HEK293T (cell line): ENCODE data around the gene ARHGAP6.

Experiments used
- ARNT ChIP-seq: fragments of 450-650 bp; IDR thresholded peaks from 2 replicates; pipeline ENCODE4 v1.6.1; 2017; ENCODE audit warnings: mild to moderate bottlenecking
- BHLHE40 ChIP-seq: fragments of 450-650 bp; IDR thresholded peaks from 2 replicates; pipeline ENCODE4 v1.6.1; 2016; ENCODE audit warnings: mild to moderate bottlenecking, moderate library complexity, borderline replicate concordance
- FOXK2 ChIP-seq: fragments of 450-650 bp; IDR thresholded peaks from 2 replicates; pipeline ENCODE4 v1.6.1; 2016; ENCODE audit warnings: mild to moderate bottlenecking
- FOXM1 ChIP-seq: fragments of 450-650 bp; IDR thresholded peaks from 2 replicates; pipeline ENCODE4 v1.6.1; 2017; ENCODE audit warnings: mild to moderate bottlenecking, borderline replicate concordance
- HDGF ChIP-seq: fragments of 450-650 bp; IDR thresholded peaks from 2 replicates; pipeline ENCODE4 v1.6.1; 2017; ENCODE audit warnings: antibody characterized with exemption, borderline replicate concordance

DNA sequence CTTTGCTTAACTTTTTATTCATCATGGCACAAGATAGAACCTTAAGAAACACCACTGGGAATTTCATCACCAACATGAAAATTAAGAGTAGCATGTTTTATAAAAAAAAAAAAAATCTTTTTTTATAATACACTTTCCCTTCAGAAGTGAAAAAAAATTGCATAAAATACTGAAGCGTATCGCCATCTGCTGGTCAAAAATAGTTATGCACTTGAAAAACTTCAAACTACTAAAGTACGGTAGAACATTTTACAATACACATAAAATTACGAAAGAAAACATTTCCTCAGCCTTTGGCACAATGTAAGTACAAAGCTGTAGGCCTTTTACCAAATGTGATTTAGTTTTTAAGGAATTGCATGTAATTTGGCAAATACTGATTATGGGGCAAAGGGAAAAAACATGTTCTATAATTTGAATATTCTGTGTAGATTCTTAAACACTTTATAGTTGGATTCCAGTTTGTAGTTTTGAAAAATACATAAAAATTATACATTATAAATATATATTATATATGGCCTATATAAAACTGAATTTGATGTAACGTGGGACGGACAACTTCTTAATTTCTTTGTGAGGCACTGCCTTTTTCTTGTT, 528.1 kb downstream of the ARHGAP6 start:
- TF ChIP-seq FOXK2: no peak
- TF ChIP-seq ARNT: no peak
- no peak for TF ChIP-seq HDGF
- no peak for TF ChIP-seq BHLHE40
- TF ChIP-seq FOXM1: no peak
